NCI-H446 (cell line): ENCODE data around the gene INSM1.

ENCODE experiments used
- DNase-seq, 2 experiments: peaks; one replicate each; lab custom pipeline; 2025; lab: John Stamatoyannopoulos, UW

INSM1 gene

DNA sequence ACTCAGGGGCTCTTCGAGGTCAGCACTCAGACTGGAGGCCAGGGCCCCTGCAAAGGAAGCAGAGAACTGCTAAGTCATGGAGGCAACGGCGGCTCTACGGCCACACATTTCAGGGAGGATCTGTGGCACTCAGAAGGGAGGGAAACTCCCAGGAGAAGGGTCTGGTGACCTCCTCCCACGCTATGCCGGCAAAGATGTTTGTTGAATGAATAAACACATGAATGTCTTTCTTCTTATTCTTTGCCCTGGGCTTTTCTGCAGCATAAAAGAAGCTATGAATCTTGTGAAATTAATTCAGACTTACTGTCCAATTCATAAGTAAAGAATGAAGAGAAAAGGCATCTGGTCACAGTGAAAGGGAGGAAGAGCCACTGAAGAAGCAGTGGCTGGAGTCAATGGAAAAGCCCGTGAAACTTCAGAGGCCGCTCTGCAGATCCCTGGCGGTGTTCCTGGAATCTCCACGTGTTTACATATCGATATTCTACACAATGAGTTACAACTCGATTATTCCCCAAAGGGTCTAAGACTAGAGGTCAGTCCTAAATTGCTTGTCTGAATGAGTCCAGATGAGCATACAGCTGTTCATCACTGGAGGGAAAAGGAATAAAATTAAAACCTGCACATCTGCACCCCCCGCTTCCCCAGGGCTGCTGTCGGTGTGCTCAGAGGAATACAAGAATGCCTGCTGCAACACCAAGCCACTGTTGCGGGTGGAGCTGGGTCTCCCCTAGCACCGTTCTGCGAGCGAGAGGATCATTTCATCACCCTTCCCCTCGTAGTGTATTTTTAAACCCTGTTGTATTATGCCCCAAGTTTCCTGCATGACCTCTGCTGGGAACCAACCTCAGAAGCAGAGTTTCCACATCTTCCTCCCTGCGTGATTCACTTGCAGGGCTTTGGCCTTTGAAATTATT, 25.6 kb downstream of the INSM1 start:
- DNase-seq: no peak

GRCh38 chr20:20395087-20395486, 27.2 kb downstream of the INSM1 start:
- DNase-seq: no peak

DNA sequence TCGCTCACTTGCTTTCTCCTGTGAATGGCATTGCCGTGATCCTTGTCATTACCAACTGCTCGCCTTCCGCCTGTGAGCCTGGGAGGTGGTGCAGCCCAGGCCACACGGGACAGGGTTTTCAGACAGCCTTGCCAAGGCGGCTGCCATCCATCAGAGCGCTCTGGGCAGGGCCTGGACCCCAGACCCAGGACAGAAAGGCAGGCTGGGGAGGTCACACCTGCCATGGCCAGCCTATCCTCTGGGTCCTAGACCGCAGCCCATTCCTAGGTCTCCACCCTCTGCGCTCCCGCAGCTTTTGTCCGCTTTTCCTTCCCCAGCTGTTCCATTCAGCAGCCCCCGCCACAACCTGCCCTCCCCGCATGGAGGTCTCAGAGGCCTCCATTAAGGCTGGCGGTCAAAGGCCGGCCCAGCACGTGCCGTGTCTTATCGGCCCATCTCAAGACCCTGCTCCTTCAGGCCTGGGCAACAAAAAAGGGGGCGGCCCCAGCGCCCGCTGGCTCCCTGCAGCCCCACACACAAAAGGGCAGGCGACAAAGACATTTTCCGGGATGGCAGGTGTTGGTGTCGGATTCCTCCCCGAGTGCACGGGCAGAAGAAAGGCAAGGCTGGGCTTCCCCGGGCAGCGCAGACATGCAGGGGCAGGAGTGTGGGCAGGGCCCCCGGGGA, 28.1 kb downstream of the INSM1 start:
- DNase-seq: no peak

GRCh38 chr20:20396794-20397193, 28.9 kb downstream of the INSM1 start:
- DNase-seq: no peak

DNA sequence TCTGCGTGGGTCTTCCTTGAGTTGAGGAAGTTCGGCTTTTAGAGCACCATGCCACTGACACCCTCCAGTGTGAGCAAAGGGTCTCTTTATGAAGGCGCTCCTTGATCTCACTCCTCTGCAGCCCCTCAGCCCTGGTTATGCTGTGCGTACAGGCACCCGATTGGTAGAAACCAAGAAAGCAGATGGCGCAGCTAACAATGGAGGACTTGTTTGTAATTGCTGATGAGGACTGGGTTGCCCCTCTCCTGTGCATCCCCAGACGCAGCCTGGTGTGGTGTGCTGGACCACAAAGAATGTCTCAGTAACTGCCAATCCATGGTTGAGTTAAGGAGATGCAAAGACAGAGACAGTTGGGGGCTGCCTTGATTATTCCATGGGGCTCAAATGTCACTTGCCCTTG, 30.2 kb downstream of the INSM1 start:
- DNase-seq: no peak

- peak in 1 of 2 experiments; percentile 32 for DNase-seq
These were observed 31.9 kb downstream of the INSM1 start for GRCh38 chr20:20399531-20400500.

DNA sequence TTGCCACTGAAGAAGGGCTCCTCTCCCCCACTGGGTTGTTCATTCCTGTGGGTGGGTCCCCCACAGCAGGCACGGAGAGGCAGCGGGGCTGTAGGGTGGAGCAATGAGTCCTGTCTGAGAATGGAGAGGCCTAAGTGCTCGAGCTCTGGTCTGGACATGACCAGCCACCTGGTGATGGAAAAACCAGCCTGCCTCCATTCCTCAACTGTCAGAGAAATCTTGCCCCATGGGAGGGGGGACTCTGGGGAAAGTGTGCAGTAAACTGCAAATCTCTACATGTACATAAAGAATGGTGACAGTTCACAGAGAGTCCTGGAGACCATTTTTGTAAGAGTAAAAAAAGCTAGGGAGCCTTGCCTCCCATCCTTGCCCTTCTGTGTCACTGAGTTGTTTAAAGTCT, 34.1 kb downstream of the INSM1 start:
- no peak for DNase-seq

GRCh38 chr20:20404633-20405032, 36.7 kb downstream of the INSM1 start:
- no peak for DNase-seq

- no peak for DNase-seq
These were observed 37.7 kb downstream of the INSM1 start for GRCh38 chr20:20405623-20406022.

DNA sequence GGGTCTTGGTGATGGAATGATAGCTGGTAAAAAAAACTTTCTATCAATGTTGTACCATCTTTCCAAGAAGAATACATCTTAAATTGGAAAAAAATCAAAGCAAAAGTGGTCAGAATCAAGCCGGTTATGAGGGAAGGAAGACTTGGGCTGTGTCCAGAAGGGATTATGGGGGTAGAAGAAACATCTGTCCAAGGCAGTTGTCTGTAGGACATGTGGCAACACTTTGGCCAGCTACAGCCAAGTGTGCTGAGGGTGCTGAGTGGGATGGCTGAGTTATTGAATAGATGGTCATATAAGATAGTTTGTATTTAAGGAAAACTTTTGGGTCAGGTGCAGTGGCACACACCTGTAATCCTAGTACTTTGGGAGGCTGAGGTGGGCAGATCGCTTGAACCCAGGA, 38.4 kb downstream of the INSM1 start:
- peak in 1 of 2 experiments; percentile 37 for DNase-seq

DNA sequence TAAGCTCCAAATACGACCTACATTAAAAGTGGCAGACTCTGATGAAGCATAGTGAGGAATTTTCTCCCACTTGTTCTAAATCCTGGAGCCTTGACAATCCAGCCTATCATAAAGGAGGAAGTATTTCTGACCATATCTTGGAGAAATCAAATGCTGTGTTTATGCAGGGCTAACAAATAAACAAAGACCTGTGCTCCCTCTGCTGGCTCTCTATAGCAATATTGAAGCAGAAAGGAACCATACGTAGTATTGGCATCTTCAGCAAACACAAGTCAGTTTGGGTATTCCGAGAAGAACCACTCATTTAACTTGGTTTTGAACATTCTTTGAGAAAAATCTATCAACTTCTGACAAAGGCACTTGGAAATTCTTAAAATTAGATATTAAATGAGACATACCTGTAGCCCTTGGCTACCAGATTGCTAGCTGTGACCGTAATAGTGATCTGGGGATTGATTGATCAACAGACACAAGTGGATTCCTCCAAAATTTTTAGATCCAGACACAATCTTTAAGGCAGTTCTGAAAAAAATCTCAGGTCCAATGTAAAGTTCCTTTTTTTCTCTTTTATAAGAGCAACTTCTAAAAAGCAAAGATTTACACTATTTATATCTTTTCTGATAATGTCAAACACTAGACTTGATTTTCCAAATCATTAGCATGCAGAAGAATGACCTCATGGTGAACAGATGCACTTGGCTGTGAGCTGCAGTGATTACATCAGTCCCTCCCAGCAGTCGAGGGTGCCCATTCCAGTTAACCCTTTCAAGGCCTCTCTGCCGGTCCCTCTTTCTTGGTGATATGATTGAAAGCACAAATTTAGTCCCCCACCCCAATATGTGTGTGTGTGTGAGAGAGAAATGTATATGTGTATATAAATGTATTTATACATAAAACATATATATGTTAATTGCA, 40.2 kb downstream of the INSM1 start:
- peak; percentile 78 to 87 for DNase-seq

DNA sequence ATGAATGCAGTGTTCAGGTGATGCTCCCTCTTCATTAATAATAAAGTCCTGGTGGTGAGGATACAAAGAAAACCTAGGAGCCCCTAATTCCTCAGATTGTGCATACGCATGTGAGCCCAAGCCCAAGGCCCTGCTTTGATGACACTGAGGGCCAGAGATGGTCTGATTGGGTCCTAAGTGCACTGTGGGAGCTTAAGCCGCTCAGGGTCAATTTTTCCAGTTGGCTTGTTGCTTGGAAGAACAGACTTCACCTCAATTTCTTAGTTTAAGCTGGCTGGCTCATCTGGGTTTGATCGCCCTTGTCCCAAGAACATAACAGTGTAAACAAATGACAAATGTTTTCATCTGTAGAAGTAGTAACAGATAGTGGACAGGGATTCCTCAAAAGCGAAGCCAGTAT, 41.4 kb downstream of the INSM1 start:
- no peak for DNase-seq

GRCh38 chr20:20410678-20411077, 42.8 kb downstream of the INSM1 start:
- peak; percentile 67 to 86 for DNase-seq

DNA sequence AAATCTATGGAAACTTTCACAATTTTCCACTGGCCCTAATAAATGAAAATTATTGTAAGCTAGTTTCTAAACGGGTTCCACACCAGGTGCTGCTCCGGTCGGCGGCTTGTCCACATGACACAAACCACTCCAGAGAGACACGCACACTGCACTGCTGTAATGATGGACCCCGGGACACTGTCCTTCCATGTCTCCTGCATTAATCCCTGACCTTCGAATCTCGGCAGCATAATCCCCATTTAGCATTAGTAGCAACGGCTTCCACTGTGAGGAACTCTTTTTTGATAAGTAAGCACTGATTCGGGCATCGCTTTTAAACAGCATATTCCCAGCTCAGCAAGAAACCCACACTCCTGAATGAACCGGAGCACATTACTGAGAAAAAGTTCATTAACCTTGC, 43.5 kb downstream of the INSM1 start:
- DNase-seq: no peak

DNA sequence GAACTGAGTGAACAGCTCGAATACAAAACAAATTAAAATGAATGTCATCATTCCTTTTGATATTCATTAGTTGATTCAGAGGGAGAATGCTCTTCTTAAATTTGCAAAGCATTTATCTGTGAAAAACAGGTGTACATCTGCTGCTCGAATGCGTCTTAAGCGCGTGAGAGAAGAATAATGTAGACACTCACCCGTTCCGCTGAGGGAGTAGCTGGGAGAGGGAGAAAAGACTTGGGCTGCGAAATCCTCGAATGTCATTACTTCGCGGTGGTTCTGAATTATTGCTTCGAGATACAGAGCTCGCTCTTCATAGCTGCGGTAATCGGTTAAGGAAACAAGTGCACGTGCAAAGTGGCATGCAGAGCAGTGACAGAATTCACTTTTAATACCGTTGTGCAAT, 43.9 kb downstream of the INSM1 start:
- no peak for DNase-seq

DNA sequence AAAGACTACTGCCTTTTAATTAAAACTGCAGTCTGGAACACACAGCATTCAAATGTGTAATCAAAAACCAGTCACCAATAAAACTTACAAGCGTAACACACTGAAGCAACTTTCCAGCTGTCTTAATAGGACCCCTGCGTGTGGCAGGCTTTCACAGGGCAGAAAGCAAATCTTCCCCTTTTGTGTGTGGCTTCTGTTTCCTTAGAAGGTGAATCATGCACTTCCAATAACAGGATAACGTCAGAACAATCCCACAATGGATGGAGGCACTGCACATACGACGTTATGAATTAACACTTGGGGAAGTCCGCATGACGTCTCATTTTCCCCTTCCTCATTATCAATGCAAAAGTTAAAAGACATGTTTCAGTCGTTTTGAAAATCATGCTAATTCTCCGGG, 44.8 kb downstream of the INSM1 start:
- peak; percentile 8 to 35 for DNase-seq

DNA sequence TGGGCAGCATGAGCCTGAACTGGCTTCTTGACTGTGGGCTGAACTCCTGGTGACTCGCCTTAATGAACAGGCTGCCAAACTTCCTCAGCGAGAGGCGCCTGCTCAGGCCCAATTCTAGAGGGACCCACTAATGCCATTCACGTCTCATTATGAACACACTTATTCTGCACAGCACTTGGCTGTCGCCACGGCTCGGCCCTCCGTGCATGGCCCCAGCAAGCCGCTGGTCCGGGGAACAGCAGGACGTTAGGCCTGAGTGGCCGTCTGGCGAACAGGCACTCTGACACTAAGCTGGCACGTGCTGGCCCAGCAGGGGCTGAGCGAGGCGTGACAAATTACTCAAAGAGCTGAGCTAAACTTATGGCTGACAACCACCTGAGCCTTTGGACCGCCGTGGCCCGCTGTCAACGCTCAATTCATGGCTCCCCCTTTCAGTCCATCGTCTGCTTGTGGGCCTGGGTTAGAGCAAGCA, 45.9 kb downstream of the INSM1 start:
- peak; percentile 33 to 57 for DNase-seq

DNA sequence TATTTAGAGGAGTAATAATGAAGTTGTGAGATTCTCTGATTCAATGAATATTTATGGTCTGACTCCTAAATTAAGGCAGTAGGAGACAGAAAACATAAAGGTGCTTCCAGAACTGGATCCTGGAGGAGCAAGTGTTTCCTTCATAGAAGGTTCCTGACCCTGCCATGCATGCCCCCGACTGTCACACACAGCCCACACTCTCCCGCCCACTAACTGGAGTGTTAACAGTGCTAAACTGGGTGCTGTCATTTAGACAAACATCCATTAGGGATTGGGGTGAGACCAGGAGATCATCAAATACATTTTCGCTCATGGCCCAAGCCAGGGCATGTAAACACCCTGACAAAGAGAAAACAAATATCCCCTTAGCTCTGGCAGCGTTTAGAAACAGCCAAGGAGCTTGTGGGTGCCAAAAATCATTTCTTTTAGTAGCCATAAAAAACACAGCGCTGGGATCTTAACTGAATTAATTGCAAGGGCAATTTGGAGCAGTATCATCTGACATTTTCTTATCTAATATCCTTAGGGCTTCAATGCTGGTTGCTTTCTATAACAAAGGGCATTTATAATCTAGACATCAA, 46.8 kb downstream of the INSM1 start:
- no peak for DNase-seq

DNA sequence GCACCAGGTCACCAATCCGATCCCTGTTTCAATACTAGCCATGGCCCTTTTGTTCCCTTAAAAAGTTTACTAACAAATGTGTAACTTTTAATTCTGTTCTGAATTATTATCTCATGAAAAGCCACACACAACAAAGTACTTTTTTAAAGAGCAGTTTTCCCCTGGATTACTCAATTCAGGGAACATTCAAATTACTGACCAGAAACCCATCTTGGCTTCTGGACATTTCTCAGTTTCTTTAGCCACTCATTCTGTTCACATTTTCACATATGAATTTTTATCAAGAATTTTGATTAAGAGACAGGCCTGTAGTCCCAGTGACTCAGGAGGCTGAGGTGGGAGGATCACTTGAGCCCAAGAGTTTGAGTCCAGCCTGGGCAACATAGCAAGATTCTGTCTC, 47.4 kb downstream of the INSM1 start:
- no peak for DNase-seq

DNA sequence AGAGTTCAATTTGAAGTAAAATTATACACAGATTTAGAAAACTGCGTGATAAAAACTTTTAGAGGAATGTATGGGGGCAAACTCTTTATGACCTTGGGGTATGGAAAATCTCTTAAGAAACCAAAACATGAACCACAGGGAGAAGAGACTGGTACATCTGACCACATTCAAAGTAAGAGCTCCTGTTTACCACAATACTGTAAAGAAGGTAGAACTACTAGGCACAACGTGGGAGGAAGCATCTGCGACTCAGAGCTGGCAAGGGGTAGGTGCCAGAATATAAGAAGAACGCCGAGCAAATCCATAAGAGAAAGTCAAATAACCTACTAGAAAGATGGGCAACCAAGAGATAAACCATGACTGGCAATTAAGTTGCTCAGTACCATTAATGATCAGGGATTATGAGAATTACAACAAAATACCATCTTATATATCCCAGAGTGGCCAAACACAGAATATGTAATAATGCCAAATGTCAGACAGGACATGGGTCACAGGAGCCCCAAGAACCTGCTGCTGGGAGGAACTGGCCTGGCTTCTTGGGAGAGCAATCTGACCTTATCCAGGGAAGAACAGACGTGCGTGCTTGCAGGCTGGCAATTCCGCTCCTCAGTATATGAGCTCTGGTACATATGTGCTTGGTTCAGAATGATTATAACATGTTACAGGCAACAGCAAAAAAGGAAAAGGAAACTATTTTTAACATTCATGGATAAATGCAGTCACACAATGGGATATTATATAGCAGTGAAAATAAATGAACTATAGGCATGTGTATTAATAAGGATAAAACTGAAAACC, 50.2 kb downstream of the INSM1 start:
- DNase-seq: no peak
